ENCODE data around the gene CAST. TPM values are rescaled to one million over a fixed set of nuclear protein-coding genes. Genes with fewer than 3 reads are reported as not detected.

CAST gene
- total and polyA plus RNA-seq, 8 donors: 54.0 to 458 (median 209) TPM

DNA sequence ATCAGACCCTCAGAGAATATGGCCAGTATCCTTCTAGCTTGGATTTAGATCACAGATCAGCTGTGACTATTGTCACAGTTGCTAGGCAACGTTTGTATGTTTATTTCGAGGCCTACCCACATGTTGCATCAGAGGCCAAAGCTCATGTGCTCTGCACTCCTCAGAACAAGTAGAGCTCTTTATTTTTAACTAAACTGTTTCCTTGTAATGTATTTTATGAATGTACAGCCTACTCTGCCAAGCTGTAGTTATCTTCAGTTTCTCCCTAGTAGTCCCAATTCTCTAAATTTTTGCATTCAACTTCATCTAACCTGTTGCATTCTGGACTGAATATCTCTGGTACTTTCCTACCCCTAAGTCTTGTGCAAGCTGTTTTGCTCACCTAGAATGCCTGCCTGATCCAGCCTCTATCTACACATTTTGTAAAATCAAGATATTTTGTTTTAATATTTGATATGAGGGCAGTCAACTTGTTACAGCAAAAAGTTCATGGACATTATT is 52.8 kb downstream of the CAST start:
- no peaks in the 10 kb centered on the region for H3K36me3 ChIP-seq

DNA sequence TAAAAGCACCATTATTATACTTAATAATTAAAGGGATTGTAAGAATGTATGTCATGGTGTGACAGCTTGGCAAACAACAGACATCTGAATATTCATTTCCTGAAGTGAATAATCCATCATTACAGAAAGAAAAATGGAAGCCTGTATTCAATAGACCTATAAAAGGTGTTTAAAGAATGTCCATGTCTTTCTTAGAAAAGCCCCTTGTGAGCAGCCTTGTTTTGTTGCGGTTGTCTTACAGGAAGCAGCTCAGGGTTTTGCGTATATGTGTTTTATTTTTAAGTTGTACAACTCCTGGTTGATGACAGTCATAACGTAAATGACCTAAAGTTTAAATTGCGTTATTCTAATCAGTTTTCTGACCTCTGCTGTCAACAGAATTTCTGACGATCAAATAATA is 53.8 kb downstream of the CAST start:
- Histone ChIP-seq H3K9me3 (no peaks in the 10 kb centered on the region), H3K36me3 (no peaks in the 10 kb centered on the region), H3K27me3 (no peaks in the 10 kb centered on the region), H3K4me3 (no peak overlapping the region), H3K4me1 (peaks cover 19 to 93% (median 57%) of the 10 kb centered on the region in 4 donors), H3K27ac (peak overlapping the region in 4 of 5 donors; percentile 52 to 85 (median 79))
- TF ChIP-seq, protein P1, sequence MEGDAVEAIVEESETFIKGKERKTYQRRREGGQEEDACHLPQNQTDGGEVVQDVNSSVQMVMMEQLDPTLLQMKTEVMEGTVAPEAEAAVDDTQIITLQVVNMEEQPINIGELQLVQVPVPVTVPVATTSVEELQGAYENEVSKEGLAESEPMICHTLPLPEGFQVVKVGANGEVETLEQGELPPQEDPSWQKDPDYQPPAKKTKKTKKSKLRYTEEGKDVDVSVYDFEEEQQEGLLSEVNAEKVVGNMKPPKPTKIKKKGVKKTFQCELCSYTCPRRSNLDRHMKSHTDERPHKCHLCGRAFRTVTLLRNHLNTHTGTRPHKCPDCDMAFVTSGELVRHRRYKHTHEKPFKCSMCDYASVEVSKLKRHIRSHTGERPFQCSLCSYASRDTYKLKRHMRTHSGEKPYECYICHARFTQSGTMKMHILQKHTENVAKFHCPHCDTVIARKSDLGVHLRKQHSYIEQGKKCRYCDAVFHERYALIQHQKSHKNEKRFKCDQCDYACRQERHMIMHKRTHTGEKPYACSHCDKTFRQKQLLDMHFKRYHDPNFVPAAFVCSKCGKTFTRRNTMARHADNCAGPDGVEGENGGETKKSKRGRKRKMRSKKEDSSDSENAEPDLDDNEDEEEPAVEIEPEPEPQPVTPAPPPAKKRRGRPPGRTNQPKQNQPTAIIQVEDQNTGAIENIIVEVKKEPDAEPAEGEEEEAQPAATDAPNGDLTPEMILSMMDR (IDR thresholded peaks at IDR 0.05): no peak
- WGBS, 5 donors: 60 to 74% (median 72%) methylated on average over 5 of the region's 5 CpGs
- DNase-seq: no peak
- intact Hi-C loops (cut with DNase I; ENCODE audit: low total_unique reads): no loop called here

More for the DNA sequence above, 52.8 kb downstream of the CAST start:
- H3K4me1 ChIP-seq: peaks cover 18 to 94% (median 53%) of the 10 kb centered on the region in 4 donors
- peak overlapping the region in 4 of 5 donors; percentile 67 to 85 (median 79) for H3K27ac ChIP-seq
- H3K27me3 ChIP-seq: no peaks in the 10 kb centered on the region
- no peak overlapping the region for H3K4me3 ChIP-seq
- TF ChIP-seq POLR2AphosphoS5 (IDR thresholded peaks at IDR 0.05) (peak; percentile 54 to 90 (median 78)), POLR2A (IDR thresholded peaks at IDR 0.05) (no peak)
- TF ChIP-seq, protein P1 (IDR thresholded peaks at IDR 0.05): no peak
- DNase-seq: peak; percentile 63 to 95
- WGBS, 5 donors: 2 to 7% (median 5%) methylated on average over 2 of the region's 2 CpGs
- intact Hi-C loops (cut with DNase I; ENCODE audit: low total_unique reads): no loop called here
- H3K9me3 ChIP-seq: no peaks in the 10 kb centered on the region

DNA sequence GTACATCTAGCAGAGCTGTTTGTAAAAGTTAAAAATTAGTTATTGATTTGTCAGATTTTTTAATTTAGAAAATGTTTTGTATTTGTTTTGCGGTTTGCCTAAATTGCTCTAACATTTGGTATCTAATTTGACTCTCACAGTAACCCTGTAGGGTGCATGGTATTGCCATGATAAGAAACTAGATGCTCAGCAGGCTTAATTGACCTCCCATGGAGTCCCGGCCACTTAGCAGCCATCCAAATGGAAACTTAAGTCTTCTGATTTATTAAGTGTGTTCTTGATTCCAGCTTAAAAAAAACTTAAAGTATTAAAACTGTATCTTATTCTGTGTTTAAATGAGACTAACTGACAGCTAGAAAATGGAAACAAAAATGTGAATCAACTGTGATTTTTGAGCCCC is 54.5 kb downstream of the CAST start:
- no peak for TF ChIP-seq POLR2AphosphoS5 (IDR thresholded peaks at IDR 0.05)
- TF ChIP-seq POLR2A (IDR thresholded peaks at IDR 0.05): no peak
- TF ChIP-seq, protein P1 (IDR thresholded peaks at IDR 0.05): no peak
- no peak for TF ChIP-seq EP300 (IDR thresholded peaks at IDR 0.05)
- WGBS, 5 donors: 45 to 51% (median 47%) methylated on average over 2 of the region's 2 CpGs
- peaks cover 26 to 93% (median 60%) of the 10 kb centered on the region in 4 donors for H3K4me1 ChIP-seq
- no peak overlapping the region for H3K4me3 ChIP-seq
- H3K27me3 ChIP-seq: no peaks in the 10 kb centered on the region
- DNase-seq: no peak
- no peaks in the 10 kb centered on the region for H3K9me3 ChIP-seq
- no peaks in the 10 kb centered on the region for H3K36me3 ChIP-seq
- intact Hi-C loops (cut with DNase I; ENCODE audit: low total_unique reads): no loop called here
- H3K27ac ChIP-seq: peak overlapping the region in 1 of 5 donors; percentile 5

DNA sequence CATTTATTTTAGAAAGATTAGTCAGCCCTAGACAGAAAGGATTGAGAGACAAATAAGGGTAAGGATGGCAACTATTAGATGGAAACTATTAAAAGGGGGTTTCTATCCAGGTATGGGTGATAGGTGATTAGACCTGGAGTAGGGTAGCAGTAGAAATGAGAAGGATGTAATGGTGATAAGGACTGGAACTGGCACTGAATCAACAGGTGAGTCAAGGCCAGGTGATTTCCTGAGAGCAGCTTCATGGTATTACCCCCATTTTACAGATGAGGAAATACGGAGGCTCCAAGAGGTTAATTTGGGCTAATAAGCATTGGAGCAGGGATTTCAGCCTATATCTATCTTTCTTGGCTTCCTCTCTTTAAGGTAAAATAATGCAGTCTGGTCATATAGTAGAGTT is 55.7 kb downstream of the CAST start:
- intact Hi-C loops (cut with DNase I; ENCODE audit: low total_unique reads): no loop called here
- TF ChIP-seq, protein P1 (IDR thresholded peaks at IDR 0.05): no peak
- TF ChIP-seq POLR2AphosphoS5 (IDR thresholded peaks at IDR 0.05) (no peak), EP300 (IDR thresholded peaks at IDR 0.05) (no peak), POLR2A (IDR thresholded peaks at IDR 0.05) (no peak)
- no peaks in the 10 kb centered on the region for H3K9me3 ChIP-seq
- H3K36me3 ChIP-seq: no peaks in the 10 kb centered on the region
- no peaks in the 10 kb centered on the region for H3K27me3 ChIP-seq
- peaks cover 28 to 85% (median 61%) of the 10 kb centered on the region in 4 donors for H3K4me1 ChIP-seq
- WGBS, 5 donors: 94 to 100% (median 96%) methylated on average over 1 of the region's 1 CpG
- no peak for DNase-seq
- H3K4me3 ChIP-seq: no peak overlapping the region
- H3K27ac ChIP-seq: no peak overlapping the region

Data from stomach (tissue), 9 donors.